Caco-2 (cell line): ENCODE measurements around the gene SDHB. TPM values are rescaled to one million over a fixed set of nuclear protein-coding genes. Genes with fewer than 3 reads are reported as not detected.

Experiments used
- BruUV-seq: library from RNA; stranded (reverse); fragments of 400-500 nt; replicated peaks from 2 replicates; lab custom pipeline; 2021; lab: Mats Ljungman, UMichigan
- CTCF ChIA-PET: fragments of 300-600 bp; sonication (Branson Sonifier 250); formaldehyde crosslinking; loops from one replicate; lab custom pipeline; 2022; ENCODE audit warnings: antibody characterized with exemption; lab: Charles Lee
- POLR2A ChIA-PET: fragments of 300-600 bp; sonication (Branson Sonifier 250); formaldehyde crosslinking; loops from one replicate; lab custom pipeline; 2022; ENCODE audit warnings: antibody characterized with exemption; lab: Charles Lee
- DNase-seq, 2 experiments: peaks; one replicate each; pipeline versions ENCODE4 v3.0.0 to v3.0.0-alpha.2; 2020 to 2022
- H3K27me3 ChIP-seq: replicated peaks from 2 replicates; pipeline ENCODE4 v1.6.0; 2011; ENCODE audit warnings: low read length; ENCODE audit not compliant: control insufficient read depth, insufficient read depth
- H3K36me3 ChIP-seq: 2 replicates; pipeline ENCODE4 v1.5.1; 2011; ENCODE audit warnings: low read length; ENCODE audit not compliant: control insufficient read depth, insufficient read depth
- H3K4me1 ChIP-seq: fragments of 250-450 bp; sonication (Bioruptor Pico); 2 replicates; pipeline ENCODE4 v1.5.1; 2020; ENCODE audit warnings: mild to moderate bottlenecking
- H3K4me3 ChIP-seq: 2 replicates; pipeline ENCODE4 v1.5.1; 2011; ENCODE audit warnings: low read depth, mild to moderate bottlenecking, control low read depth, low read length
- H3K9me3 ChIP-seq: fragments of 250-450 bp; sonication (Bioruptor Pico); 2 replicates; pipeline ENCODE4 v1.5.1; 2020; ENCODE audit warnings: mild to moderate bottlenecking, moderate library complexity
- H3K27ac Mint-ChIP-seq: one replicate; pipeline ENCODE4 v1.8.0; 2022; ENCODE audit warnings: mixed read lengths; ENCODE audit not compliant: unreplicated experiment
- H3K27me3 Mint-ChIP-seq: one replicate; pipeline ENCODE4 v1.8.0; 2022; ENCODE audit warnings: mixed read lengths; ENCODE audit not compliant: insufficient read depth, unreplicated experiment
- H3K36me3 Mint-ChIP-seq: one replicate; pipeline ENCODE4 v1.8.0; 2022; ENCODE audit warnings: mild to moderate bottlenecking, mixed read lengths; ENCODE audit not compliant: insufficient read depth, unreplicated experiment
- H3K4me1 Mint-ChIP-seq: one replicate; pipeline ENCODE4 v1.8.0; 2022; ENCODE audit warnings: low read depth, mixed read lengths; ENCODE audit not compliant: unreplicated experiment
- H3K4me3 Mint-ChIP-seq: one replicate; pipeline ENCODE4 v1.8.0; 2022; ENCODE audit warnings: mild to moderate bottlenecking, moderate library complexity, mixed read lengths; ENCODE audit not compliant: unreplicated experiment
- H3K9me3 Mint-ChIP-seq: one replicate; pipeline ENCODE4 v1.8.0; 2022; ENCODE audit warnings: mixed read lengths; ENCODE audit not compliant: unreplicated experiment
- intact Hi-C: fragments of 100-400 bp; cut with micrococcal nuclease; formaldehyde crosslinking; loops from one replicate; pipeline ENCODE4 v1.10.0; 2022; ENCODE audit not compliant: unreplicated experiment
- total RNA-seq: library from RNA; stranded (reverse); gene quantifications from 2 replicates; pipeline ENCODE4 v1.2.3, GENCODE V29; 2022
- TF ChIP-seq, protein P1 (sequence below), 2 experiments: fragments of 200-600 bp in 1 of 2; IDR thresholded peaks; 1 replicate in 1 of 2; 2 replicates in 1 of 2; pipeline versions ENCODE4 v1.5.1 to v1.8.0; 2011 to 2022; ENCODE audit warnings: antibody characterized with exemption in 1 of 2, control low read depth in 1 of 2, inconsistent platforms in 1 of 2, low read depth in 1 of 2, low read length in 1 of 2, mild to moderate bottlenecking in 1 of 2, moderate library complexity in 1 of 2; ENCODE audit not compliant: insufficient read depth in 1 of 2, severe bottlenecking in 1 of 2, unreplicated experiment in 1 of 2

The SDHB gene
- total RNA-seq, 1 experiment from 2014 or later: 91.5 TPM

DNA sequence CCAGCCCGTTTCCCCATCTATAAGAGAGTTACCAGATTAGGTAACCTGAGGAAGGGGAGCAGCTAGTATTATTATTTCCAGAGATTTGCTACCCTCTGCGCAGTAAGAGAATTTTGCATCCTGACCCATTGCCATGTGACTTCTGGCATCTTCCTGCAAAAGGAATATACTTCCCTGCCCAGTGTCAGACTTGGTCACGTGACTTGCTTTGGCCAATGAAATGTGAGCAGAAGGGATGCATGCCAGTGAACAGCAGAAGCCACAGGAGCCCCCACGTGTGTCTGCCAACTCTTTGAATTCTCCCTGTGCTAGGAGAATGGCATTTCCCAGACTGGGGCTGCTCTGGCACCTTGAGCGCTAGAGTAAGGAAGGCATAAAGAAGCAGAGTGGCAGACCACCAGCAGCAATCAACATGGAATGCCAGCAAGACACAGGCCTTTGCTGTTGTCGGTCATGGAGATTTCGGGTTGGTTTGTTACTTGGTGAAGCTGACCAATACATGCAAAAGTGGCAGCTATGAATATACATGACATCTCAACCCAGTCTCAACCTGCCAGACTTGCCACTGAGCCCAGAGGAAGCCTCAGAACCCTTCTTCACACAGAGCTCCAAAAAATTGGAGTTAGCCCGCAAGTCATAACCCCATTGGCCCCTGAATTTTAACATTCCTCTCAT lies 26.4 kb upstream of the SDHB start:
- no peaks in the 10 kb centered on the region for H3K27me3 Mint-ChIP-seq
- intact Hi-C loops: no loop called here
- BruUV-seq: no TSS peak

DNA sequence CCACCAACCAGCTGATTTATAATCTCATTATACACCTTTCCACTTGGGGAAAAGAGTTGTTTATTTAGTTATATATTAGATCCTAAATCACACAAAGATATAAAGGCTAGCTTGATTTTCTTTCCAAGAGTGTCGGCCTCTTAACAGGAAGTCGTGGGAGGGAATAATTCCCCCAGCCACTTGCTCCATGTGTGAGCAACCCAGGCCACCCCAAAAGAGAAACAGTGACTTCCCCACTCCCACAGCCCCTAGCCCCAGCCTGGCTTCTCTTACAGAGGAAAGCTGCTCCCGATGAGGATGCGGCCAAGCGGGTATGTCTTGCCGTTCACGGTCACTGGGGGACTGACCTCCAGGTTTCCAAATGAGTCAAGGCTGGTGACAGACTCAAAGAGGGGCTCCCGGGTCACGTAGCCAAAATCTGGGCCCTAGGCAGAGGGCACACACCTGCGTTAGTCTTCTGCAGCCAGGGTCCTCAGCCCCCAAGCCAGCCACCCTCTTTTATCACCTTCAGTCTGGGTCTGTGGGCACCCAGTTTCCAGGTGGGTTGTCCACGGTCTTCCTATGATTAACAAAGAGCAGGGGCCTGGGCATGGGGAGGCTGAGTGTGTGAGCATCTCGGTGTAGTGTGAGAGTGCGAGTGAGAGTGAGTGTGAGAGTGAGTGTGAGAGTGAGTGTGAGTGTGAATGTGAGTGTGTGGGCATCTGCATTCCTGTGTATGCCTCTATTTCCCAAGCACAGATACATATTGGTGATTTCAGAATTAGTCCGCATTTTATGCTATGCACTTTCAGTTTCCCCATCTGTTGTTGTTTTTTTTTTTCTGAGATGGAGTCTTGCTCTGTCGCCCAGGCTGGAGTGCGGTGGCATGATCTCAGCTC lies 25.4 kb upstream of the SDHB start:
- no peaks in the 10 kb centered on the region for H3K27me3 Mint-ChIP-seq
- ChIA-PET CTCF (no interaction called here), POLR2A (no interaction called here)
- BruUV-seq: no TSS peak
- TF ChIP-seq, protein P1, sequence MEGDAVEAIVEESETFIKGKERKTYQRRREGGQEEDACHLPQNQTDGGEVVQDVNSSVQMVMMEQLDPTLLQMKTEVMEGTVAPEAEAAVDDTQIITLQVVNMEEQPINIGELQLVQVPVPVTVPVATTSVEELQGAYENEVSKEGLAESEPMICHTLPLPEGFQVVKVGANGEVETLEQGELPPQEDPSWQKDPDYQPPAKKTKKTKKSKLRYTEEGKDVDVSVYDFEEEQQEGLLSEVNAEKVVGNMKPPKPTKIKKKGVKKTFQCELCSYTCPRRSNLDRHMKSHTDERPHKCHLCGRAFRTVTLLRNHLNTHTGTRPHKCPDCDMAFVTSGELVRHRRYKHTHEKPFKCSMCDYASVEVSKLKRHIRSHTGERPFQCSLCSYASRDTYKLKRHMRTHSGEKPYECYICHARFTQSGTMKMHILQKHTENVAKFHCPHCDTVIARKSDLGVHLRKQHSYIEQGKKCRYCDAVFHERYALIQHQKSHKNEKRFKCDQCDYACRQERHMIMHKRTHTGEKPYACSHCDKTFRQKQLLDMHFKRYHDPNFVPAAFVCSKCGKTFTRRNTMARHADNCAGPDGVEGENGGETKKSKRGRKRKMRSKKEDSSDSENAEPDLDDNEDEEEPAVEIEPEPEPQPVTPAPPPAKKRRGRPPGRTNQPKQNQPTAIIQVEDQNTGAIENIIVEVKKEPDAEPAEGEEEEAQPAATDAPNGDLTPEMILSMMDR (IDR thresholded peaks at IDR 0.05; ENCODE audit: insufficient read depth in 1 of 2, low read depth in 1 of 2, low read length in 1 of 2, severe bottlenecking in 1 of 2, unreplicated experiment in 1 of 2): no peak
- no peak overlapping the region for H3K27ac Mint-ChIP-seq
- H3K9me3 Mint-ChIP-seq: no peaks in the 10 kb centered on the region
- no peaks in the 10 kb centered on the region for H3K9me3 ChIP-seq
- no peak for DNase-seq
- H3K4me1 ChIP-seq: no peaks in the 10 kb centered on the region
- no peaks in the 10 kb centered on the region for H3K36me3 ChIP-seq
- intact Hi-C loops: no loop called here
- H3K4me3 Mint-ChIP-seq: no peak overlapping the region
- H3K27me3 ChIP-seq: no peaks in the 10 kb centered on the region
- no peaks in the 10 kb centered on the region for H3K4me1 Mint-ChIP-seq
- H3K36me3 Mint-ChIP-seq: no peaks in the 10 kb centered on the region
- no peak overlapping the region for H3K4me3 ChIP-seq

More for the DNA sequence above, 26.4 kb upstream of the SDHB start:
- ChIA-PET CTCF (no interaction called here), POLR2A (no interaction called here)
- Histone ChIP-seq H3K27me3 (no peaks in the 10 kb centered on the region), H3K4me3 (no peak overlapping the region), H3K36me3 (no peaks in the 10 kb centered on the region), H3K4me1 (no peaks in the 10 kb centered on the region), H3K9me3 (no peaks in the 10 kb centered on the region)
- Mint-ChIP-seq H3K27ac (no peak overlapping the region), H3K9me3 (no peaks in the 10 kb centered on the region), H3K4me3 (no peak overlapping the region), H3K36me3 (no peaks in the 10 kb centered on the region), H3K4me1 (no peaks in the 10 kb centered on the region)
- TF ChIP-seq, protein P1 (IDR thresholded peaks at IDR 0.05; ENCODE audit: insufficient read depth in 1 of 2, low read depth in 1 of 2, low read length in 1 of 2, severe bottlenecking in 1 of 2, unreplicated experiment in 1 of 2): no peak
- DNase-seq: no peak

DNA sequence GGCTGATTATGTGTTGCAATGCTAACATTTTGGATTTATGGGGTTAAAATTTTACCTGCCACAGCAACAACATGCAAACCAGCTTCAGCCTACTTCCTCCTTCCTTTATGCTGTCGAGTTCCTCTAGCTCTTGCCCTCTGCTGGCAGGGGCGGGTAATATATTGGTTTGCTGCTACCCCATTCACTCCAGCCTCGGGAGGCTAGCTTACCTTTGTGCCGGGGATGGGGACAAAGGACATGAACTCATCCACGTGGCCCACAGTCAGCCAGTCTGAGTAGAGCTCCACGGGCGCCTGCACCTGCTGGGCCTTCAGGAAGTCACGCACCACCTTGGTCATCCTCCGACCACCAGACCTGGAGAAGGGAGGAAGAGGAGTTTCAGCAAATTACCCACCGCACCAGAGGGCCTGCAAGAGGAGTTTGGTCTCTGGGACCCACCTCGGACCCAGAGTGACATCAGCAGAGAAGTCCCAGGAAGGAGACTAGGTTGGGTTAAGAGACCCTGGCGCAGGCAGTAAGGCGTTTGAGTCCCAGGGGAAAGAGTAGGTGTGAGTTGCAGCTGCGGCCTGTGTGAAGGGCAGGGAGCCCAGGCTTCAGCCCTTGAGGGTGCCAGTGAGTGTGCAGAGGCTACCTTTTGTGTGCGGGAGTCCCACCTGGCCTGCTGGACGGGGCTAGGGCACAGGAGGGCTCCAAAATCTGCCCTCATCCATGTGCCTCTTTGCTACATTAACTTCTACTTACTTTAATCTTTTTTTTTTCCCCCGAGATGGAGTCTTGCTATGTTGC lies 21.8 kb upstream of the SDHB start:
- H3K9me3 Mint-ChIP-seq: no peaks in the 10 kb centered on the region

More for the DNA sequence above, 21.8 kb upstream of the SDHB start:
- CTCF ChIA-PET: no interaction called here
- Histone ChIP-seq H3K4me3 (no peak overlapping the region), H3K27me3 (no peaks in the 10 kb centered on the region), H3K4me1 (no peaks in the 10 kb centered on the region), H3K9me3 (no peaks in the 10 kb centered on the region), H3K36me3 (no peaks in the 10 kb centered on the region)
- Mint-ChIP-seq H3K4me3 (no peak overlapping the region), H3K27ac (no peak overlapping the region), H3K27me3 (no peaks in the 10 kb centered on the region), H3K4me1 (no peaks in the 10 kb centered on the region), H3K36me3 (no peaks in the 10 kb centered on the region)
- intact Hi-C loops: no loop called here
- TF ChIP-seq, protein P1 (IDR thresholded peaks at IDR 0.05; ENCODE audit: insufficient read depth in 1 of 2, low read depth in 1 of 2, low read length in 1 of 2, severe bottlenecking in 1 of 2, unreplicated experiment in 1 of 2): peak in 1 of 2 experiments; percentile 7
- DNase-seq: no peak
- no TSS peak for BruUV-seq
- POLR2A ChIA-PET: no interaction called here
